ENCODE results near the gene GRIA1.
A peak's percentile ranks its signal among the peaks of the same experiment; 100 is the strongest.

Gene GRIA1

GRCh38 chr5:153490118-153491037 lies at the start of gene GRIA1:
TSS of gene GRIA1 (plus strand) at chr5:153490670.
- no peak for DNase-seq

GRCh38 chr5:153445875-153446579 lies 44.4 kb upstream of the GRIA1 start:
- no peak for DNase-seq

GRCh38 chr5:153447534-153447933 lies 42.9 kb upstream of the GRIA1 start:
- no peak for DNase-seq

GRCh38 chr5:153456354-153456753 lies 34.1 kb upstream of the GRIA1 start:
- no peak for DNase-seq

- DNase-seq, result no peak
Measured at GRCh38 chr5:153456993-153457392, 33.5 kb upstream of the GRIA1 start.

GRCh38 chr5:153458268-153458667 lies 32.2 kb upstream of the GRIA1 start:
- no peak for DNase-seq

- peak; percentile 25 for DNase-seq
Measured at GRCh38 chr5:153459051-153459743, 31.3 kb upstream of the GRIA1 start.

- DNase-seq, result no peak
Measured at GRCh38 chr5:153460421-153460820, 30.0 kb upstream of the GRIA1 start.

GRCh38 chr5:153461341-153461740 lies 29.1 kb upstream of the GRIA1 start:
- DNase-seq, result no peak

GRCh38 chr5:153463806-153464205 lies 26.7 kb upstream of the GRIA1 start:
- no peak for DNase-seq

- DNase-seq, result no peak
Measured at GRCh38 chr5:153467546-153467945, 22.9 kb upstream of the GRIA1 start.

GRCh38 chr5:153469423-153469822 lies 21.0 kb upstream of the GRIA1 start:
- DNase-seq, result no peak

GRCh38 chr5:153470736-153471135 lies 19.7 kb upstream of the GRIA1 start:
- DNase-seq, result no peak

GRCh38 chr5:153476767-153477166 lies 13.7 kb upstream of the GRIA1 start:
- no peak for DNase-seq

- DNase-seq, result no peak
Measured at GRCh38 chr5:153480401-153480800, 10.1 kb upstream of the GRIA1 start.

- no peak for DNase-seq
Measured at GRCh38 chr5:153483482-153483881, 7.0 kb upstream of the GRIA1 start.

GRCh38 chr5:153485641-153486040 lies 4.8 kb upstream of the GRIA1 start:
- DNase-seq, result no peak

GRCh38 chr5:153486771-153487170 lies 3.7 kb upstream of the GRIA1 start:
- DNase-seq, result no peak

- no peak for DNase-seq
Measured at GRCh38 chr5:153489611-153490010, 859 bp upstream of the GRIA1 start.

- no peak for DNase-seq
Measured at GRCh38 chr5:153491038-153491744, 721 bp downstream of the GRIA1 start.

- DNase-seq, result no peak
Measured at GRCh38 chr5:153491856-153492255, 1.4 kb downstream of the GRIA1 start.

- no peak for DNase-seq
Measured at GRCh38 chr5:153496835-153497234, 6.4 kb downstream of the GRIA1 start.

GRCh38 chr5:153498516-153498915 lies 8.0 kb downstream of the GRIA1 start:
- no peak for DNase-seq

Measured in NCI-H1436 (cell line).